ENCODE results near the gene POGLUT3.
A peak's percentile ranks its signal among the peaks of the same experiment; 100 is the strongest.

Gene POGLUT3

GRCh38 chr11:108498046-108498815, at the start of gene POGLUT3:
TSS of gene POGLUT3 (minus strand) at chr11:108498384. CDS start at chr11:108498366, 18 bp downstream.
- DNase-seq = peak; percentile 20

- DNase-seq = no peak
Measured at GRCh38 chr11:108545909-108546501, 47.8 kb upstream of the POGLUT3 start.

DNA sequence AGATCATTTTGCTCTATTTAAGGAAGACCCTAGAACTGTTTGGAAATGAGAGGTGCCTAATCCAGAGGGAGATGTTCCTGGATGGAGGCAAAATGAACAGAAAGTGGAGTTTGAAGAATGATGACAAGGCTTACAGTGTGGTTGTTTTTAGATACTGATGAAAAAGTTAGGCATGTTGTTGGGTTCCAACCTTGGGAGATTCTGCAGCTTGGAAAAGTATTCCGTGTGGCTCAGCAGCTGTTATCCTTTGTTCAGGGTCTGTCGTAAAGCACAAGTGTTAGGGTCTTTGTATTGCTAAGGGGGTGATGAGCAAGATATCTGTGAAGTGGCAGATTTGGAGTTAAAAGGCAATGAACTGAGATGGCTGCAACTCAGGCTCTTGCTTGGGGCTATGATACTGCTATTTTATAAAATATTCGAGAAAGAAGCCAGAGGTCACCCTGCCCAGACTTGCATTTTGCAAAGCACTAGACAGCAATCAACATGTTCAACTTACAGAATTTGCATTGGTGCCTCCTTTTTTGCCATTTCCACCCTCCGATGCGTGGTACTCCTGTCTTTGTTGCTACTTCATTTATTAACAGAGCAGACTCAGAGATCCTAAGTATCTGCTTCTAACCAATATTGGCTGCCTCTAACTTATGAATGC, 45.3 kb upstream of the POGLUT3 start:
- DNase-seq = no peak

- no peak for DNase-seq
Measured at GRCh38 chr11:108541531-108541930, 43.3 kb upstream of the POGLUT3 start.

- DNase-seq = no peak
Measured at GRCh38 chr11:108538502-108538901, 40.3 kb upstream of the POGLUT3 start.

GRCh38 chr11:108538022-108538424, 39.8 kb upstream of the POGLUT3 start:
- DNase-seq = no peak

- DNase-seq = no peak
Measured at GRCh38 chr11:108536783-108537182, 38.6 kb upstream of the POGLUT3 start.

GRCh38 chr11:108535384-108535955, 37.3 kb upstream of the POGLUT3 start:
- no peak for DNase-seq

- no peak for DNase-seq
Measured at GRCh38 chr11:108534274-108534882, 36.2 kb upstream of the POGLUT3 start.

GRCh38 chr11:108530426-108530825, 32.2 kb upstream of the POGLUT3 start:
- no peak for DNase-seq

DNA sequence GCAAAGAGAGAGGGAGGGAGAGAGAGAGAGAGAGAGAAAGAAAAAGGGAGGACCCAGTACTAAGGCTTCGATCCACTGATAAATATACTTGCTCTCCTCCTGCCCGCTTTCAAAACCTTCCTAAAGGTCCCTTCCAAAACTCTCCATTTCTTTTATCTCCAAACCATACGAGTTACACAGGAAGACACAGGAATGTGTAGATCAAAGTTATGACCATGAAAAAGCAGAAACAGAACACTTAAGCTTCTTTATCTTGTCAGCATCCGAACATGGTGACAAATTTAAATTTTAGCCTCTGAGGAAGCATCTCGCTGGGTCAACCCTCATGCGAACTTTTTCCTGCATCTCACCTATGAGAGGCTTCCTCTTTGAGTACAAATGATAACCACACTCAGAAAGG, 29.2 kb upstream of the POGLUT3 start:
- no peak for DNase-seq

GRCh38 chr11:108525161-108525560, 27.0 kb upstream of the POGLUT3 start:
- no peak for DNase-seq

DNA sequence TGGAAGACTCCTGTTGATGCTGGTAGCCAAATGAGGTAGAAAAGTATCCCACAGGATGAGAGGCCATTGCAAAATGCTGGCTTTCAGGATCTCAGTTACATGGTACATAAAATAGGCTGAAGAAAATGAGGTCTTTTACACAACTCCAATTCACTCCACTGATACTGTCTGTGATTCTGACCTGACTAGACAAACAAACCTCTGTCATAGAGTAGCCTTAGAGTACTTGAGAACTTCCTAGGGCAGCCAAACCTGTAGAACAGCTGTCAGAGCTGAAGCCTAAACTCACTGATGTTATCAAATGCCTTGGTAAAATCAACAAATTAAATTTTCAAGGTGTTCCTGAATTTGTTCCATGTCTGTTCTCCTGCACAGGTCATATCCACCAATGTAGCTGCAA, 26.2 kb upstream of the POGLUT3 start:
- DNase-seq = no peak

GRCh38 chr11:108522318-108522717, 24.1 kb upstream of the POGLUT3 start:
- no peak for DNase-seq

DNA sequence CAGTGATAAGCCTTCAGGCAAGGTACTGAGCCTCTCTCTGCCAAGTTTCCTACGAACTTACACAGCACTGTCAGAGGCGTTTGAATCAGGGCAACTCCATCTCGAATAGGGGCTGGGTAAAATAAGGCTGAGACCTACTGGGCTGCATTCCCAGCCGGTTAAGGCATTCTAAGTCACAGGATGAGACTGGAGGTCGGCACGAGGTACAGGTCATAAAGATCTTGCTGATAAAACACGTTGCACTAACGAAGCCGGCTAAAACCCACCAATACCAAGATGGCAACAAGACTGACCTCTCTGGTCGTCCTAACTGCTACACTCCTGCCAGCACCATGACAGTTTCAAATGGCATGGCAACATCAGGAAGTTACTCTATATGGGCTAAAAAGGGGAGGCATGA, 20.4 kb upstream of the POGLUT3 start:
- no peak for DNase-seq

- DNase-seq = no peak
Measured at GRCh38 chr11:108516125-108516524, 17.9 kb upstream of the POGLUT3 start.

DNA sequence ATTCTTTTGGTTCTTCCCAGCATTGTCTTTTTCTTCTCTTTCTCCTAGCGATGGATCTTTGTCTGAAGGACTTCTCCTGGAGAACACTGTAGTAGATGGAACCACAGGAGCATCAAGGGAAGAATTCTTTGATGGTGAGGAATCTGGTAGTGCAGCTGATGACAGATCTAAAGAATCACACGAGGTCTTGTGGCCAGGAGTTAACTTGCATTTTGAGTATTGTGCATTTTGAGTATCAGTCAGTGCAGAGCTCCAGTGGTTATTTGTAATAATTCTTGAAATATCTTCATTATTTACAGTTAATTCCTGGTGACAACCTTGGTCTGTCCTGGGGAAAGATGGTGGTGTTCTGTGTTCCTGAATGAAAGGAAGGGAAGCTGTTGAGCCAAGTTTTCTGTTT, 14.5 kb upstream of the POGLUT3 start:
- no peak for DNase-seq

- DNase-seq = no peak
Measured at GRCh38 chr11:108511851-108512474, 13.8 kb upstream of the POGLUT3 start.

GRCh38 chr11:108508653-108509593, 10.7 kb upstream of the POGLUT3 start:
- DNase-seq = no peak

DNA sequence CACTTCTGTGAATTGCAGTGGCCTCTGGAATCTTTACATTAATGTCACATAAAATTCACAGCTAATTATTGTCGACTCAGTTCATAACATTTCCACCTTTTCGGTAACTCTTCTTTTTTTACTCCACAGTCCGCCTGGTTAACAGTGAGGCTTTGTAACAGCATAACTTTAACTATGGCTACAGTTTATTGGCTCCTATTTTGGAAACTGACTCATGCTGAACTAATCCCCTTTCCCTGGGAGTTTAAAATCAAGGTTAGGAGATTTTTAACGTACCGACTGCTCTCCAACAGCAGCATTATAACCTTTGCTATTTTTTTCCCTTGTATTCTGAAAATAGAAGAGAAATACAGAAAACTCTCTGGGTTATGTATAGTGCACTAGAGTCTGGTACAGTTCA, 3.2 kb upstream of the POGLUT3 start:
- DNase-seq = no peak

GRCh38 chr11:108500721-108501120, 2.5 kb upstream of the POGLUT3 start:
- DNase-seq = no peak

DNA sequence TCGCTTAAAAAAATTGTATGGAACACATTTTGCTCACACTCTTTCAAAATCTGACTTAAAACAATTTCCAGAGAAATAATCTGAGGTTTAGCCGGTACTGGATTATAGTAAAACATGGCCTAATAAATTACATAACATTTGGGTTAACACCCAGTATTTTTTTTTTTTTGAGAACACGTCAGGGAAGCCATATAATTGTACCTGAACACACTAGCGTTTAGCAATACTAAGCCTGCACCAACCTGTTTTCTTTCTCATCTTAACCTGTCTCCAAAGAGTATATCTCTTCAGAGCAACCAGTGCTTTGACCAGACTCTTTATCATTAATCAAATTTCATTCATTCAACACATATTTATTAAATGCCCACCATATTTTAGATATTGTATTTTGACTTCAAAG, 2.0 kb upstream of the POGLUT3 start:
- DNase-seq = no peak
